Fibroblast of mammary gland (primary cell): ENCODE data around the gene CCL4L2.
"Not testable (repeated sequence)": the region's sequence is repeated elsewhere in the genome, so short reads cannot be mapped to it uniquely, and the experiment has no call there.

Source experiments
- DNase-seq: peaks from one replicate; pipeline ENCODE4 v3.0.0-alpha.2; 2010; ENCODE audit warnings: low read depth
- H3K4me3 ChIP-seq: 2 replicates; pipeline ENCODE4 v1.5.1; 2011; ENCODE audit warnings: low read depth, mild to moderate bottlenecking, low read length, moderate library complexity; ENCODE audit not compliant: control insufficient read depth
- CTCF ChIP-seq: conservative IDR thresholded peaks from 2 replicates; pipeline ENCODE4 v1.5.1; 2011; ENCODE audit warnings: low read depth, low read length, inconsistent platforms; ENCODE audit not compliant: control insufficient read depth, insufficient read depth

CCL4L2 gene

GRCh38 chr17:36209575-36209974 lies 1.3 kb upstream of the CCL4L2 start:
- no peak overlapping the region for H3K4me3 ChIP-seq
- no peak for DNase-seq
- TF ChIP-seq CTCF = no peak

GRCh38 chr17:36211484-36212271 lies 815 bp downstream of the CCL4L2 start:
- not testable (repeated sequence) for H3K4me3 ChIP-seq, DNase-seq

- DNase-seq = no peak
- no peak for TF ChIP-seq CTCF
- no peak overlapping the region for H3K4me3 ChIP-seq
Measured at GRCh38 chr17:36212272-36212605, 1.4 kb downstream of the CCL4L2 start.

- no peak overlapping the region for H3K4me3 ChIP-seq
- DNase-seq = no peak
- no peak for TF ChIP-seq CTCF
Measured at GRCh38 chr17:36212966-36213365, 2.1 kb downstream of the CCL4L2 start.

- no peak overlapping the region for H3K4me3 ChIP-seq
- no peak for TF ChIP-seq CTCF
- no peak for DNase-seq
Measured at GRCh38 chr17:36213695-36214094, 2.8 kb downstream of the CCL4L2 start.

- no peak overlapping the region for H3K4me3 ChIP-seq
- no peak for DNase-seq
- TF ChIP-seq CTCF = no peak
Measured at GRCh38 chr17:36214918-36215317, 4.1 kb downstream of the CCL4L2 start.

GRCh38 chr17:36215406-36216308 lies 4.8 kb downstream of the CCL4L2 start:
- not testable (repeated sequence) for H3K4me3 ChIP-seq

GRCh38 chr17:36219556-36219955 lies 8.7 kb downstream of the CCL4L2 start:
- not testable (repeated sequence) for DNase-seq, H3K4me3 ChIP-seq

More at GRCh38 chr17:36215406-36216308, 4.8 kb downstream of the CCL4L2 start:
- DNase-seq = not testable (repeated sequence)

GRCh38 chr17:36220737-36221580 lies 10.1 kb downstream of the CCL4L2 start:
- DNase-seq, H3K4me3 ChIP-seq: not testable (repeated sequence)

GRCh38 chr17:36221581-36222100 lies 10.8 kb downstream of the CCL4L2 start:
- not testable (repeated sequence) for H3K4me3 ChIP-seq, DNase-seq

- H3K4me3 ChIP-seq, DNase-seq: not testable (repeated sequence)
Measured at GRCh38 chr17:36222967-36223366, 12.1 kb downstream of the CCL4L2 start.
